Neural cell (in vitro differentiated cells): Measurements from ENCODE around the gene ADCY4.

Experiments
- CTCF ChIP-seq: fragments of 450-650 bp; IDR thresholded peaks from 2 replicates; pipeline ENCODE4 v1.5.1; 2014; ENCODE audit warnings: antibody characterized with exemption, mild to moderate bottlenecking, moderate library complexity; ENCODE audit not compliant: poor library complexity, severe bottlenecking
- EP300 ChIP-seq: fragments of 450-650 bp; conservative IDR thresholded peaks from 2 replicates; pipeline ENCODE4 v1.6.1; 2014; ENCODE audit warnings: antibody characterized with exemption, mild to moderate bottlenecking, moderate library complexity; ENCODE audit not compliant: poor library complexity, severe bottlenecking
- EZH2 ChIP-seq: fragments of 200-600, 300-800 bp; shearing (Covaris generic), sonication (generic); IDR thresholded peaks from 2 replicates; pipeline ENCODE4 v1.6.1; 2014; ENCODE audit warnings: antibody characterized with exemption, low read length, borderline replicate concordance, mild to moderate bottlenecking; ENCODE audit not compliant: insufficient read depth, poor library complexity, severe bottlenecking
- MXI1 ChIP-seq: fragments of 450-650 bp; conservative IDR thresholded peaks from 2 replicates; pipeline ENCODE4 v1.6.1; 2014; ENCODE audit warnings: antibody characterized with exemption, mild to moderate bottlenecking; ENCODE audit not compliant: poor library complexity, severe bottlenecking
- POLR2AphosphoS5 ChIP-seq: IDR thresholded peaks from 2 replicates; pipeline ENCODE4 v1.6.1; 2012
- RAD21 ChIP-seq: fragments of 450-650 bp; conservative IDR thresholded peaks from 2 replicates; pipeline ENCODE4 v1.6.1; 2014; ENCODE audit warnings: antibody characterized with exemption, mild to moderate bottlenecking, moderate library complexity
- SMC3 ChIP-seq: fragments of 450-650 bp; conservative IDR thresholded peaks from 2 replicates; pipeline ENCODE4 v1.6.1; 2014; ENCODE audit warnings: antibody characterized with exemption, mild to moderate bottlenecking, moderate library complexity; ENCODE audit not compliant: poor library complexity
- TAF1 ChIP-seq: IDR thresholded peaks from 2 replicates; pipeline ENCODE4 v1.6.1; 2012; ENCODE audit warnings: low read depth
- TF ChIP-seq, protein P1 (sequence below): IDR thresholded peaks from 2 replicates; pipeline ENCODE4 v1.6.1; 2012; ENCODE audit warnings: borderline replicate concordance

DNA sequence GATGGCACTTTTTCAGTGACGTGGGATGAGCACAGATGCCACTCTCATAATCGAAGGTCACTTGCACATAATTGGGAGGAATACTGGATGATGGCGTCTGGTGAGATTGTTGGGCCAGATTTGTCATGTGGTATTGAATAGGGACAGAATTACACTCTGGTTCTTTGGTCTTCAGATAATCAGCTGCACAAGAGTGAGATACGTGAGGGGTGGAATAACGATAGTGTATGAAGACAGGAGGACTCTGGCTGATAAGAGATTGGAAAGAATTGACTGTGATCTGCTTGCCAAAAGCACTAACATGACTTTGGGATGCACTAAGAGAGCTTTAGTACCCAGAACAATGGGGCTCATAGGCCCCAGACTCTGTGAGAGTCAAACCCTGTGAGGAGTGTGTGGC is 56.4 kb downstream of the ADCY4 start:
- TF ChIP-seq CTCF, result no peak
- TF ChIP-seq RAD21, result no peak
- no peak for TF ChIP-seq EZH2
- TF ChIP-seq, protein P1, sequence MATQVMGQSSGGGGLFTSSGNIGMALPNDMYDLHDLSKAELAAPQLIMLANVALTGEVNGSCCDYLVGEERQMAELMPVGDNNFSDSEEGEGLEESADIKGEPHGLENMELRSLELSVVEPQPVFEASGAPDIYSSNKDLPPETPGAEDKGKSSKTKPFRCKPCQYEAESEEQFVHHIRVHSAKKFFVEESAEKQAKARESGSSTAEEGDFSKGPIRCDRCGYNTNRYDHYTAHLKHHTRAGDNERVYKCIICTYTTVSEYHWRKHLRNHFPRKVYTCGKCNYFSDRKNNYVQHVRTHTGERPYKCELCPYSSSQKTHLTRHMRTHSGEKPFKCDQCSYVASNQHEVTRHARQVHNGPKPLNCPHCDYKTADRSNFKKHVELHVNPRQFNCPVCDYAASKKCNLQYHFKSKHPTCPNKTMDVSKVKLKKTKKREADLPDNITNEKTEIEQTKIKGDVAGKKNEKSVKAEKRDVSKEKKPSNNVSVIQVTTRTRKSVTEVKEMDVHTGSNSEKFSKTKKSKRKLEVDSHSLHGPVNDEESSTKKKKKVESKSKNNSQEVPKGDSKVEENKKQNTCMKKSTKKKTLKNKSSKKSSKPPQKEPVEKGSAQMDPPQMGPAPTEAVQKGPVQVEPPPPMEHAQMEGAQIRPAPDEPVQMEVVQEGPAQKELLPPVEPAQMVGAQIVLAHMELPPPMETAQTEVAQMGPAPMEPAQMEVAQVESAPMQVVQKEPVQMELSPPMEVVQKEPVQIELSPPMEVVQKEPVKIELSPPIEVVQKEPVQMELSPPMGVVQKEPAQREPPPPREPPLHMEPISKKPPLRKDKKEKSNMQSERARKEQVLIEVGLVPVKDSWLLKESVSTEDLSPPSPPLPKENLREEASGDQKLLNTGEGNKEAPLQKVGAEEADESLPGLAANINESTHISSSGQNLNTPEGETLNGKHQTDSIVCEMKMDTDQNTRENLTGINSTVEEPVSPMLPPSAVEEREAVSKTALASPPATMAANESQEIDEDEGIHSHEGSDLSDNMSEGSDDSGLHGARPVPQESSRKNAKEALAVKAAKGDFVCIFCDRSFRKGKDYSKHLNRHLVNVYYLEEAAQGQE, result no peak
- no peak for TF ChIP-seq POLR2AphosphoS5
- no peak for TF ChIP-seq TAF1
- no peak for TF ChIP-seq SMC3
- TF ChIP-seq EP300, result no peak
- TF ChIP-seq MXI1, result no peak
